Stimulated activated CD4-positive, alpha-beta T cell treated with anti-CD3 and anti-CD28 coated beads, TNF-alpha, amount 100 ng/mL, for 24 hours (primary cell): ENCODE results near the gene DCTN1.
A peak's percentile ranks its signal among the peaks of the same experiment; 100 is the strongest.
"Not testable (repeated sequence)": the region's sequence is repeated elsewhere in the genome, so short reads cannot be mapped to it uniquely, and the experiment has no call there.

ENCODE experiments used
- DNase-seq, 3 experiments: peaks; one replicate each; pipeline ENCODE4 v3.0.0-alpha.2; 2020; ENCODE audit warnings: low read depth in 3 of 3

DCTN1 gene

DNA sequence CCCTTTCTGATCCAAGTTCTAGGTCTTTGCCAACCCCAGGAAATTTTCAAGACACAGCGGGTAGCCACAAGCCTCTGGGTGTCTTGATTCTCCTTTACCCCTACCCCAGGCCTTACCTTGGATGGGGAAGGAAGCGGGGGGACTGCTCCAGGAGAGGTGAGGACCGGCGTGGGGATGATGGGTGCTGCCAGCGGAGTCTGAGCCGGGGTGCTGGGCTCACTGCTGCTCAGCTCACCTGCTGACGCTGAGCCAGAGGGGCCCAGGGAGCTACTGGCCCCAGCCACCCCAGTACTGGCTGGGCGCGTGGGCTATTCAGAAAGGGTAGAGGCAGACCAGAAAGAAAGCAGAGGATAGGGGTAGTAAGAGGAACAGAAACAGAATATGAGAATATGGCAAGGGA is 8.7 kb downstream of the DCTN1 start:
- DNase-seq, result no peak

DNA sequence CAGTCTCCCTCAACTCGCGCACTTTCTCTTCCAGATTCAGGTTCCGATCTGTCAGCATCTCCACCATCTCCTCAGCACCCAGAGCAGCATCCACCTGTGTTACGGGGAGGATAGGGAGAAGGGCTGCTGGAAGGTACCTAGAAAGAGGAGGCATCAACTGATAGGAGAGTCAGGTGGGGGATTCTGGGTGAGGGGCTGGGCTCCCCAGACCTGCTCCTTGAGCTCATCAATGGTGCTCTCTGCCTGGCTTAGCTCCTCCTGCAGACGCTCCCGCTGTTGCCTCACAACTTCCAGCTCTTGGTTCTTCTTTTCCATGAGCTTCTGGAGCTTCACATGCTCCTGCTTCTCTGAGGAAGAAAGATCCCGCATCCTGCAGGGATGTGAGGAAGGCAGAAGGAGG is 10.1 kb downstream of the DCTN1 start:
- no peak for DNase-seq

DNA sequence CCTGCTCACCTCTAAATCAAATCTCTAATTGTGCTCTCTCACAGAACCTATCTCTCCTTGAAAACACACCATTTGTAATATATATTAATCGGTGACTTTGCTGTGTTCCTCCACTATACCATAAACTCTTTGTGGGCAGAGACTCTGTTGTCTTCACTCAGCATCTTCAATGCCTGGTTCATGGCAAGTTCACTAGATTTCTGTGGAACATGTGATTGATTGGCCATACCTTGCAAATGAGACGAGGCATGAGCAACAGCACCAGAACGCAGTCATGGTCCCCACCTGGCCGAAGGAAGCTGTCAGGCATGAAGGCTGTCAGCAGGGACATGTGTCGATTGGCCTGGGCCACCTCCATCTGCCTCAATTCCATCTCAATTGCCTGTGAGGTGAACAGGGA is 11.6 kb downstream of the DCTN1 start:
- no peak for DNase-seq

DNA sequence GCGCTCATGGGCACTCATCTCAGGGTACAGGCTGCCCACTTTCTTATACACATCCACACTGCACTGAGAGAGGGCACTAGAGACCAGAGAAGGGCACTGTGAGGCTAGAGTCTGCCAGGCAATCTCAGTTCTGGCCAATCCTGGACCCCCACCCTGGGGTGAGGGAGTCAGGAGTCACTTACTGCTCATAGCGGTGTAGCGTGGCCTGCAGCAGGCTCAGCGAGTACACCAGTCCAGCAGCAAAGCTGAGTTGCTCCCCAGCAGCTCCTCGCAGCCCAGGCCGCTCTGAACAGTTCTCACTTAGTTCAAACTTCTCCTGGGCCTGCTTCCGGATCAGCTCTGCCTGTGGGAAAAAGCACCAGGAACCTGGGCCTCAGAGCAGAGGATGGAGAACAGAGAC is 12.3 kb downstream of the DCTN1 start:
- DNase-seq, result no peak

DNA sequence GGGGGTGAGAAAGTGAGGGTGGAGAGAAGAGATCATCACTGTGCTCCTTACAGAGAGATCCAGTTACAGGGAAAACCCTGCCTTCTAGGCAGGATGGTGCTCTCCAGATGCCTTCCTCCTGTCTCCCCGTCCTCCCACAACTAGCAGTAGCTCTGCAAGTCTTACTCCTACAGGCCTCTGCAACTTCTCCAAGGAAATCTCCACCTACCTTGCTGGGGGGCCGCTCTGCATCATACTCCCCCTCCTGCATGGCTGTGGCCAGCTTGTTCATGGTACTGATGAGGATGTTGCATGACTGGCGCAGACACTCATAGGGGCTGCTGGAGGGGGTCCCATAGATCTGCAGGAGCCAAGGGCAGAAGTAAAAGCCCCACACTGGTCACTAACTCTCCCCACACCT is 14.1 kb downstream of the DCTN1 start:
- DNase-seq, result no peak

DNA sequence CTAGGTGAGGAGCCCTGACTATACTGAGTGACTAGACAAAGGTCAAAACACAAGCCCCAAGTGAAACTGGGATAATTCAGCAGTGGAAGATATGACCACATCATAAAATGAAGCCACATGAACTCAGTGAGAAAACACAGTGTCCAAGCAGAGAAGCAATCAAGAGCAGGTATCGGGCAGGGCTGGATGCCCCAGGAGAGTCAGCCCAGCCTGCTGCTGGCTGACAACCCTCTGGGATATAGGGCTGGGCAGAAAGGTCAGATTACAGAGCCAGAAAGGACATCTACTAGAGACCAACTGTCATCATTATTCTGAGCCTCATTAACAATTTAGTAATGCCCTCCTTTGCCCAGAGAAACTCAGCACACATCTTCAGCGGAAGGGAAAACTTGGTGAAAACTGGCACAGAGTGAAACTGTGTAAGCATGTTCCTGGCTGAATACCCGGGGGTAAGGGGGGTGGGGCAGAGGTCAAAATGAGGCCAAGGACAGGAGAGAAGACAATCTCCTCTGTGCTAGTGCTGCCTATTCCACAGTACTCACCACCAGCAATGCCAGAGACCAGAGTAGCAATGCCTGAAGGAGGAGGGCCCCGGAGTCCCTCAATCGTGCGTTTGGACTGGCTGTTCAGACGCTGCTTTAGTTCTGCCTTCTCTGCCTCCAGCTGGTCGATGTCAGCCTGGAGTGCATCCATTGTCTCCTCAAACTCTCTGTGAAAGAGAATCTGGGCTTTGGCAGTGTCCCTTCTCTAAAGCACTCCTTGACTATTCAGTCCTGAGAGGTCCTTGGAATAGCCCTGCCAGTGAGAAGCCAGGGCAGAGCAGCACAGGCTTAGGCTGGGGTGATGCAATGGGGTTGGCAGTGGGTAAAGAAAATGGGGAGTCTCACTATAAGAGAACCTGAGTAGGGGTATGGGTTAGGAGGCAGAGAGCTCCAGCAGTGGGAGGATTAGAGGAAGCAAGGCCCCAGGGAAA is 15.3 kb downstream of the DCTN1 start:
- DNase-seq, result no peak

DNA sequence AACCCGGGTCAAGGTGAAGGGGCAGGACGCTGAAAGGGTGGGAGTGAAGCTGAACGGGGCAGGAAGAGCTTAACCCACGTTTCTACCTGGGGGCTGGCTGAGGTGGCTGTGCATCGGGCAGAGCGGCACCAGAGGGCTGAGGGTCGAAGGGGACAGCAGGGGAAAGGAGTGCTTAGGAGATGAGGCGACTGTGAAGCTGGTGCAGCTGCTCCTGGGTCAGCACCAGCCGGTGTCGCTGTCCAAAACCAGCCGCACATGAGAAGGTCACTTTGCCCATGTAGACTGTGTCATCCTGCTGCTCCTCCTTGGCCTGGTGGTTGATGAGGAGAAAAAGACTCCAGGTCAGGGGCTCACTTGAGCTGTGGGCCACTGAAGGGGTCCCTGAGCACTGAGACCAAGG is 18.8 kb downstream of the DCTN1 start:
- DNase-seq, result no peak

DNA sequence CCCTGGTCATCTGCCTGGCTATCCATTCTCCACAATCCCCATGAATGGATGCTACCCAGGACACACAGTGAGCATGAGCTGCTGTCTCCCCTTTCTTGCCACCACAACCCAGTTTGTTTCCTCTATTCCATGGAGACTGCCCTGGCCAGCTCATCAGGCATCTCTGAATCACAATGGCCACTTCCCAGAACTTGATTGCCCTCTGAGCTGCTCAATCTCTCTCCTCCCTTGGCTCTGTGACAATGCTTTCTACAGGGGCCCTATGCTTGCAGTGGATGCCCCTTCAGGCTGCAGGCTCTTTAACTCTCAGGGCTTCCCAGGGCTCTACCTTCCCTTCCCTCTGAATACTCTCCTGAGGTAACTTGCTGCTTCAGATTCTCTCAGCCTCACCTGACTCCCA is 22.5 kb downstream of the DCTN1 start:
- no peak for DNase-seq

DNA sequence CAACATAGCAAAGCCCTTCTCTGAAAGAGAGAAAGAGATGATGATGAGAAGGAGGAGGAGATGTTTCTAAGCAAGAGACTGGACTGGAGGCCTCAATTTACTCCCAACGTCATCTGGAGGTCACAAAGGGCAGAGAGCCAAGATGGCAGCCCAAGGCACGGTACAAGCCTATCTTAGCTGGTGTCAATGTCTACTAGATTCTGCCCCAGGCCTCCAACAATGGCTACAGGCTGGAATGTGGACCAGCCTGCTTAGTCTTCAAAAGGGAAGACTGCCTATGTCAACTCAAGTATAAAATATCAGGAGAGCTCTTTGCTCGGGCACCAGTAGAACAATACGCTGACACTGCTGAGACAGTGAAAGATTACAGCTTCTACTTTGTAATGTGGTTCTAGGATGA is 30.2 kb downstream of the DCTN1 start:
- DNase-seq, result no peak

DNA sequence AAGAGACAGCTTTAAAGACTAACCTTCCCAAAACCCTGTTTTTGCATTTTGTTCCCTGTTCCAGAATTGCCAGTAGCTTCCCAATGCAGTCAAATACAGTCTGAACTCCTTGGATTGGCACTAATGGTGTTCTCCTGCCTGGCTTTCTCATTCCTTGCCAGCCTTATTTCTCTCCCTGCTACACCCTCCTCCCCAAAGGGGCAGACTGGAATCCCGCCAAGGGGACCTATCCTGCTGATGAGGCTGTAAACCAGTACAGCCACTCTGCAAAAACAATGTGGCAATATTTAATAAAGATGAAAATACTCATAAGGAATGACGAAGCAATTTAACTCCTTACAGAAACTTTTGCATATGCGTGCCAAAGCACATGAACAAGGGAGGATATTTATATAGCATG is 32.4 kb downstream of the DCTN1 start:
- no peak for DNase-seq

DNA sequence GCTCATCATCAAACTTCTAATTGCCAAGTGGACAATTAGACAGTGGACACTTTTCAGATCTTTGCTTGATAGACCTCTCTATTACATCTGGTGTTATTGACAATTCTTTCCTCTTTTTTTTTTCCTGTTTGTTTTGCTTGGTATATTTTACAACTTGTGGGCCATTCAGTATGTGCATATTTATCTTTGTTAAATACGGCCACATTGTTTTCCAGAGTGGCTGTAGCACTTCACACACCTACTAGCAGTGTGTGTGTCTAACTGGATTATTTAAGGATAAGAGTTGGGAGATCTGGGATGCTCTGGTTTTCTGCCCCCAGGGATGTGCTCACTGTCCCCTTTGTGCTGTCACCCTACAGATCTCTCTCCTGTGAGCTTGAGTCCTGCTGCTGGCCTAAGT is 32.8 kb downstream of the DCTN1 start:
- no peak for DNase-seq

DNA sequence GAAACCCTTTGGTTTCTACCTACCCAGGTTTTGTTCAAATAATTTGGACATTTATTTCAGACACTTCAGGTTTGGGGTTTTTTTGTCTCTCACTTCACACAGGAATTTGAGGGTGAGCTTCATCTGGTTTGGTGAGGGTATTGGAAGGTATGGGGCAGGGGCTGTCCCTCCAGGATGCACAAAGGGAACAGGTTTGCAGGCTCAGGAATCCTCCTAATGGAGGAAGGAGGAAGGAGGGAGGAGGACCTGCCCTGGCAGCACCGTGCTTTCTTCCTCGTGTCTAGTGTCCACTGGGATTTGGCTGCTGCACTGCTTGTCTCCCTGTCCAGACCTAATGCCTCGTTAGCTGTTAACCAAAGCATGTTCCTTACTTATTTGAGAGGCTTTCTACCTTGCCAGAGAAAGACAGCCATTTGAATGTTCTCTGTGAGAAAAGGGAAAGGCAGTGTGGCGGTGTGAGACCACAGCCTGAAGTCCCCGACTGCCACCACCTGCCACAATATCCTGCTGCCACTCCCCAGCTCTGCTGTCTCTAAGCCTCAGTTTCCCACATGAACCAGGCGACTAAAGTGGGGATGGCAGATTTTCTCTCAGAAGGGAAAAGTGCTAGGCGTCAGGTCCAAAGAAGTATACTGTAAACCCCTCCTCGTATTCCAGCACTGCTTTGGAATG is 34.7 kb downstream of the DCTN1 start:
- no peak for DNase-seq

DNA sequence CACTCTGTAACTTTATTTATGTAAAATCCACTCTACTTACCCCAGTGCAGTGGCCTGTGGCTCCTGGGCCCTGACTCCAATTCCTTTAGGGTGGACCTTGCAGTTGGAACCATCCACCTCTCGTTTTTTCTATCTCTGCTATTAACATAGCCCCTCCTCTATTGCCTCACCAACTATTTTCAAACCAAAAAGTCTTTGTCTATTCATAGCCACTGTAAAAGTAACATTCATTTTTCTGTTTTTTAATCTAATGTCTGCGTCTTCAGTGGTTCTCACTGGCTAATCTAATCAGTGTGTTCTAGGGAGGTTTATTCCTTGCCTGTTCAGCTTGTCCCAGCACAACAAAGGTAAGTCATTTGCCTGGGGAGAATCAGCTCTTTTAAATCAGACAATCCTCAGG is 36.8 kb downstream of the DCTN1 start, which contains the start of gene SLC4A5:
Gene SLC4A5 (minus strand): TSS at position 101 of the 400 bp plus-strand sequence. CDS start 28,393 bp downstream, outside the sequence.
- DNase-seq, result no peak

DNA sequence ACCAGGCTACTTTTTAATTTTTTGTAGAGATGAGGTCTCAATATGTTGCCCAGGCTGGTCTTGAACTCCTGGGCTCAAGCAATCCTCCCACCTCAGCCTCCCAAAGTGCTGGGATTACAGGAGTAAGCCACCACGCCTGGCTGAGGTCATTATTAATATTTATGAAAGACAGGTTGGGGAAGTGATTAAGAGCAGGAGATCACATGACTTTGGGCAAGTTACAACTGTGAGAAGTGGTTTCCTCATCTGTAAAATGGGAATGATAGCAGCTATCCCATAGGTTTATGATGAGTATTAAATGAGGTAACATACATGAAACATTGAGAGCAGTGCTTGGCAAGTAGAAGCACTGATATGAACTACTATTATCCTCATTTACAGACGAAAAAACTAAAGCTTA is 43.9 kb downstream of the DCTN1 start:
- not testable (repeated sequence) for DNase-seq

DNA sequence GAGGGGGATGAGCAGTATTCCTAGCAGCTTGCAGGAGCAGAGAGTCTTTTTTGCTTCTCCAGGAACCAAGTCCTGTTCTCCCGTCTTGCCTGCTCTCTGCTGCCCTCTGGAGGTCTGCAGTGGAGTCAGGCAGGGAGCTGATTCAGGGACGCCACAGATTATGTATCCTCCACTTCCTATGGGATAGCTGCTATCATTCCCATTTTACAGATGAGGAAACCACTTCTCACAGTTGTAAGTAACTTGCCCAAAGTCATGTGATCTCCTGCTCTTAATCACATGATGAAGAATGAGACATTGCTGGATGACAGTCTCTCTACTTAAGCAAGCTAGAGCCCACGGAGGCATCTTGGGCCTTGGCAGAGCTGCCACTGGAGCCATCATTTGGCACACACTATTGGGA is 45.2 kb downstream of the DCTN1 start:
- DNase-seq, result peak; percentile 56 to 71 (median 60)

DNA sequence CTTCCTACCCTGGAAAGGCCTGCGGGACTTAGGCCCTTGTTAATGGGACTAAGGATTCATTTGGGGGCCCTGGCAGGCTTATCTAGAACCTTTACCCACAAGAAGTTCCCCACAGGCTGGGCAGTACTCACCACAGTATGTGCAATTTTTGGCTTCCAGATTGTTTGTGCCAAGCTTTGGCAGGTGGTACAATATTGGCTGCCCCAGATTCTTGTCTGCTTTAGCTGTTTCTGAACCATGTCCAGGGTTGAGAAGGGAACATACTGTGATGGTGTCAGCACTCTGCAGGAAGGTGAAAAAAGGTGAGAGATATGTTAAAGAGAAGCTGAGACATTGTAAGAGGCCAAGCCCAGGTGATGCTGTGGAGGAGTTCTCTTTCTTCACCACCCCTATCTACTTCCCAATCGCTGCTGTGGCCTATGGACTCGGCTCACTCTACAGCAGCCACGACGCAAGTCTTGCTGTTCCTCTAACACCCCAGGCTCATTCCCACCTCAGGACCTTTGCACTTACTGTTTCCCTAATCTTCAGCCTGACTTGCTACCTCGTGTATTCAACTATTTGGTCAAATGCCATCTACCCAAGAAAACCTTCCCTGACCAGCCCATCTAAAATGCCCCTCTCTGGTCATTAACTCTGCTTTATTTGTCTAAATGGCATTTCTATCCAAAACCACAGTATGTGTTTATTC is 46.1 kb downstream of the DCTN1 start:
- no peak for DNase-seq

DNA sequence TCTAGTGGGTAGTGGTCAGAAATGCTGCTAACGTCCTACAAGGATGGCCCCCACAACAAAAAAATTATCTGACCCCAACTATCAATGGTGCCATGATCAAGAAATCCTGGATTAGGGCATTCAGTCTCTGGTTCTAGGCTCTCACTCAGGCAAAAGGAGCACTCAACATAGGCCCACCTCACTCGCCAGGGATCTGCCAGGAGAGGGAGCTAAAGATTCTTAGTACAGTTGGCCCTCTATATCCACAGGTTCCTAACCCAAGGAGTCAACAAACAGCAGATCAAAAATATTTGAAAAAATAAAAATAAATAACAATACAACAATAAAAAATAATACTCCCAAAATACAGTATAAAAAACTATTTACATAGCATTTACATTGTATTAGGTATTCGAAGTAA is 46.9 kb downstream of the DCTN1 start:
- peak in 1 of 3 experiments; percentile 3 for DNase-seq

DNA sequence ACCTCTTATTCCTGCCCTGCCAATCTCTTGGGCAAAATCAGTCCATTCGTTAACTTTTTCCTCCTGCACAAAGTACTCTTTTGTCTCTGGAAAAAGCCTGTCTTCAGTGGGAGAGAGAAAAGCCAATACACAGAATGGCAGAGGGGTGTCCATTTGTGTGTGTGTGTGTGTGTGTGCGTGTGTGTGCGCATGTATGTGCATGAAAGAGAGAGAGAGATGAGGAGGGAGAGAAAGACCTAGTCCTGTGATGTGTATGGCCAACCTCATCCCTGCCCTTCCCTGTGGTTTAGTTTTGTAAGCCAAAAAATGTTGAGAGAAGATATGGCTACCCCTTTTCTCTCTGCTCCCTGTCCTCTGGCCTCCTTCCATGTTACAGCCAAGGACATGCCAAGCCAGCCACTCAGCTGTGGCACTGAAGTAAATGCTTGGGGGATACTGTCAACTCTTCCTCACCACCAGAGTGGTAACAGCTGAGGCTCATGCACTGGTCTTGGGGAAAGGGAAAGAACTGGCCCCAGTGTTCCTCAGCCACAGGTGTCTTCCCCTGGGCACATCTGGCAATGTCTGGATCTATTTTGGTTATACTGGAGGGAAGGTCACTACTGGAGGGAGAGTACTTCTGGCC is 47.4 kb downstream of the DCTN1 start:
- DNase-seq, result no peak

DNA sequence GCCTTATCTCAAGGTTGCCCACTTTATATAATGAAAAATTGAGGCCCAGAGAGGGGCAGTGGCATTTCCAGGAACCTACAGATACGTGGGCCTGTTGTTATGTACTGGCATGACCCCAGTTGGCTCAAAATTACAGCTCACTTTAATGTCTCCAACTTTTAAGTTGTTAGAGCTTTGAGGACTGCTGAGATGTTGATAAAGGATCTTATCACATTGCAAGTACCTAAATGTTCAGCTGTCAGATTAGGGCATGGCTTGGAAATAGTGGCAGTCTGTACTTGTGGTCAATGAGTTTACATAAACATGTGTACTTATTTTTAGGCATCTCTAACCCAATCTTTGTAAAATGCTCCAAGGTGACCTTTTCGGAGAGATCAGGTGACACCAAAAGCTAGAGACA is 51.5 kb downstream of the DCTN1 start:
- no peak for DNase-seq

DNA sequence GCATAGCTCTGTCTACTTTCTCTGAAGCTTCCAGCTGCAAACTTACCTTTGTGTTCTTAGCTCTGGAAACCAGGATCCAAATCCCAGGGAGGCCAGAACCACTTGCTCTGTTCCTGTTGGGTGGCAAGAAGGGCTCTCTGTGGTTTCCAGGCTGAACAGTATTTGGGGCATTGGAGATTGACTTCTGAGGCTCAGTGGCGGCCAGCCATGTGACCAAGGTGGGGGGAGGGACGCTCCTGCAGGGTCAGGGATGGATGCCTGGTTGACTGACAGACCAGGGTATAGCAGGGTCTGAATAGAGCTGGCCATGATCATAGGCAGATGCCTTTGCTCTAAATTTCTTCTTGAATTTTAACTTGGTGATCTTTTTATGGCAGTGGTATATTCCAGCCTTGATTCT is 52.0 kb downstream of the DCTN1 start:
- no peak for DNase-seq

DNA sequence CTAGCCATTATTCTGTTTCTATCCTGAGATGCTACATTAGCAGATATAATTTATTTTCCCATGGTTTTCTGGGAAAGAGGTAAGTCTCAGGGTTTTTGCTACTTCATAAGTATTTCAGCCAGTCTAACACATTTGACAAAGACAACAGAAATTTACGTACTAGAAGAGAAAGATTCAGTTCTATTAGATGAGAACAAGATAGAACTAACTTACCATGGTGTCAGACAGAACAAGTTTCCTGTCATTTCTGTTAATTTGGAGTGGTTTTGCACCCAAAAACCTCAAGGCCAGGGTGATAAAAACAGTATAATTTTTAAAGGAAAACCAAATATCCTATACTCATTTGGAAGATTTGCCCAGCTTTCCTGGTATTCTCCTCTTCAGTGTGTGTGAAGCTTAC is 52.5 kb downstream of the DCTN1 start:
- no peak for DNase-seq

DNA sequence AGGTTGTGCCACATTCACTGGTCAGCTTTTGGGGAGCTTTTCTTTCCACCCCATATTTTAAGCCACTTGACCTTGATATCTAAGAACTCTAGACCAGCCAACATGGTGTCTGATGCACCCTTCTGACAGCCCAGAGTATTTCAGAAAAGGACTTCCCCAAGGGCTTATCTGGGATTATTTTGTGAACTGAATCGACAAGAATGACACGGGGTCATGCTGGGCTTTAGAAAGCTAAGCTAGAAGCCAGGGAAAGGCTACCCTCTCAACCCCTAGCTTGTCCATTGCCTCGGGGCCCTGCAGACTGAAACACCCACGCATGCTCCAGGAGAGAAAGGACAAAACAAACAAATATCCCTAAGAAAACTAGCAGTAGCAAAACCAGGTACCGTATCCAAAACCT is 52.9 kb downstream of the DCTN1 start:
- DNase-seq, result no peak
